Erythroblast (primary cell): Measurements from ENCODE around the gene SLC66A2.

Experiments
- GATA1 ChIP-seq: IDR thresholded peaks from 2 replicates; pipeline ENCODE4 v1.6.1; 2011; ENCODE audit warnings: low read depth, mild to moderate bottlenecking, control low read depth, low read length, moderate library complexity
- POLR2A ChIP-seq: IDR thresholded peaks from 2 replicates; pipeline ENCODE4 v1.6.1; 2011; ENCODE audit warnings: mild to moderate bottlenecking, low read length

- no peak for TF ChIP-seq POLR2A
- no peak for TF ChIP-seq GATA1
Observed at GRCh38 chr18:79917853-79918614, 33.4 kb downstream of the SLC66A2 start.
